Endothelial cell of umbilical vein (primary cell): Measurements from ENCODE around the gene WNT8B.

Experiments
- FOS ChIP-seq: IDR thresholded peaks from 2 replicates; pipeline ENCODE4 v1.6.1; 2011; ENCODE audit warnings: mild to moderate bottlenecking, low read length, moderate library complexity, borderline replicate concordance; ENCODE audit not compliant: insufficient read depth
- MYC ChIP-seq: IDR thresholded peaks from one replicate; pipeline ENCODE4 v1.6.1; 2011; ENCODE audit warnings: mild to moderate bottlenecking, low read depth, low read length
- POLR2AphosphoS5 ChIP-seq: IDR thresholded peaks from 2 replicates; pipeline ENCODE4 v1.6.1; 2012; ENCODE audit warnings: low read depth, mild to moderate bottlenecking, control low read depth, low read length, moderate library complexity; ENCODE audit not compliant: insufficient read depth
- TF ChIP-seq, protein P1 (sequence below), 2 donors: IDR thresholded peaks; 1 replicate in 1 of 2; 2 replicates in 1 of 2; pipeline ENCODE4 v1.5.1; 2011; ENCODE audit warnings: low read length in 2 of 2, mild to moderate bottlenecking in 2 of 2, moderate library complexity in 2 of 2, control low read depth in 1 of 2, inconsistent platforms in 1 of 2, low read depth in 1 of 2; ENCODE audit not compliant: insufficient read depth in 1 of 2; ENCODE audit errors: extremely low read depth in 1 of 2
- TF ChIP-seq, protein P2 (sequence below): IDR thresholded peaks from 2 replicates; pipeline ENCODE4 v1.6.1; 2011; ENCODE audit not compliant: insufficient read depth, insufficient read length

DNA sequence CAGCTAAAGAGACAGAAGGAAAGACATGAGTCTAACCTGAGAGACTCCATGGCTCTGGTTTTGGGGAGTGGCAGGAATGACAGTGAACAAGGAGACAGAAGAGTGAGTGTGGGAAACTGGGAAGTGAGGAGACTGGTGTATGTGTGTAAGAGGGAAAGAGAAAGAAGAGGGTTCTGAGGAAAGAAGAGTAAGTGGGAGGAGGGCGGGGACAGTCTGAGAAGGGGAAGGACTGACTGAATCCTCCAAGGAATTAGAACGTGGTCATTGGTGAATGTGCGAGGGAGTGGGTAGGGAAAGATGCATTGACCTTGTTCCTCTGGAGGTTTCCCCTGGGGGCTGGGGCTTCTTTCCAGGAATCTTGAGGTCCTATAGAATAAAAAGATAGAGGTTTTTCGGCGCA is 26.6 kb downstream of the WNT8B start:
- TF ChIP-seq, protein P1, sequence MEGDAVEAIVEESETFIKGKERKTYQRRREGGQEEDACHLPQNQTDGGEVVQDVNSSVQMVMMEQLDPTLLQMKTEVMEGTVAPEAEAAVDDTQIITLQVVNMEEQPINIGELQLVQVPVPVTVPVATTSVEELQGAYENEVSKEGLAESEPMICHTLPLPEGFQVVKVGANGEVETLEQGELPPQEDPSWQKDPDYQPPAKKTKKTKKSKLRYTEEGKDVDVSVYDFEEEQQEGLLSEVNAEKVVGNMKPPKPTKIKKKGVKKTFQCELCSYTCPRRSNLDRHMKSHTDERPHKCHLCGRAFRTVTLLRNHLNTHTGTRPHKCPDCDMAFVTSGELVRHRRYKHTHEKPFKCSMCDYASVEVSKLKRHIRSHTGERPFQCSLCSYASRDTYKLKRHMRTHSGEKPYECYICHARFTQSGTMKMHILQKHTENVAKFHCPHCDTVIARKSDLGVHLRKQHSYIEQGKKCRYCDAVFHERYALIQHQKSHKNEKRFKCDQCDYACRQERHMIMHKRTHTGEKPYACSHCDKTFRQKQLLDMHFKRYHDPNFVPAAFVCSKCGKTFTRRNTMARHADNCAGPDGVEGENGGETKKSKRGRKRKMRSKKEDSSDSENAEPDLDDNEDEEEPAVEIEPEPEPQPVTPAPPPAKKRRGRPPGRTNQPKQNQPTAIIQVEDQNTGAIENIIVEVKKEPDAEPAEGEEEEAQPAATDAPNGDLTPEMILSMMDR (IDR thresholded peaks at IDR 0.05; ENCODE audit: extremely low read depth in 1 of 2, insufficient read depth in 1 of 2, low read depth in 1 of 2, low read length in 2 of 2) = no peak
- TF ChIP-seq MYC (no peak), POLR2AphosphoS5 (no peak), FOS (no peak)
- TF ChIP-seq, protein P2, sequence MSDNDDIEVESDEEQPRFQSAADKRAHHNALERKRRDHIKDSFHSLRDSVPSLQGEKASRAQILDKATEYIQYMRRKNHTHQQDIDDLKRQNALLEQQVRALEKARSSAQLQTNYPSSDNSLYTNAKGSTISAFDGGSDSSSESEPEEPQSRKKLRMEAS = no peak
